CD4-positive, alpha-beta T cell (primary cell): ENCODE results near the gene ZFYVE19. TPM values are rescaled to one million over a fixed set of nuclear protein-coding genes. Genes with fewer than 3 reads are reported as not detected.
A peak's percentile ranks its signal among the peaks of the same experiment; 100 is the strongest.

Experiments used
- ATAC-seq: fragments of 200-7000 bp; cut with Tn5 transposase; one replicate; pipeline ENCODE4 v1.10.0; 2022; ENCODE audit warnings: mild to moderate bottlenecking; ENCODE audit not compliant: poor library complexity
- CTCF ChIA-PET: fragments of 350-600 bp; sonication (Branson Sonifier 250); formaldehyde crosslinking; loops from one replicate; lab custom pipeline; 2021; ENCODE audit warnings: antibody characterized with exemption, inconsistent platforms; lab: Charles Lee
- POLR2A ChIA-PET: fragments of 350-600 bp; sonication (Branson Sonifier 250); formaldehyde crosslinking; loops from one replicate; lab custom pipeline; 2021; ENCODE audit warnings: antibody characterized with exemption, inconsistent platforms; lab: Charles Lee
- DNase-seq, 14 experiments: peaks; one replicate each; pipeline ENCODE4 v3.0.0-alpha.2; 2013 to 2020; ENCODE audit warnings: mixed read lengths in 2 of 14
- H3K27ac ChIP-seq, 2 donors: one replicate each; pipeline versions ENCODE4 v1.5.1 to v1.7.0; 2013; ENCODE audit warnings: low read length in 2 of 2, low read depth in 1 of 2, mild to moderate bottlenecking in 1 of 2
- H3K27me3 ChIP-seq, 2 experiments: 1 replicate in 1 of 2; 2 replicates in 1 of 2; pipeline versions ENCODE4 v1.6.1 to v1.7.0; 2013; ENCODE audit warnings: low read length in 2 of 2, control low read depth in 1 of 2, mild to moderate bottlenecking in 1 of 2, moderate library complexity in 1 of 2; ENCODE audit not compliant: insufficient read depth in 2 of 2, control insufficient read depth in 1 of 2
- H3K36me3 ChIP-seq: one replicate; pipeline ENCODE4 v1.6.1; 2013; ENCODE audit warnings: low read length, control low read depth; ENCODE audit not compliant: insufficient read depth
- H3K4me1 ChIP-seq: one replicate; pipeline ENCODE4 v1.6.1; 2013; ENCODE audit warnings: low read length, control low read depth; ENCODE audit not compliant: insufficient read depth
- H3K4me3 ChIP-seq: one replicate; pipeline ENCODE4 v1.5.1; 2013; ENCODE audit warnings: mild to moderate bottlenecking, low read length, moderate library complexity
- H3K9me3 ChIP-seq, 2 experiments: 1 replicate in 1 of 2; 2 replicates in 1 of 2; pipeline versions ENCODE4 v1.6.1 to v1.7.0; 2013; ENCODE audit warnings: low read length in 2 of 2, mild to moderate bottlenecking in 2 of 2, control low read depth in 1 of 2, moderate library complexity in 1 of 2; ENCODE audit not compliant: control insufficient read depth in 1 of 2, insufficient read depth in 1 of 2
- H3K27ac Mint-ChIP-seq: one replicate; pipeline ENCODE4 v1.8.0; 2020; ENCODE audit warnings: mixed read lengths
- H3K27me3 Mint-ChIP-seq: one replicate; pipeline ENCODE4 v1.8.0; 2021; ENCODE audit warnings: mixed read lengths
- H3K36me3 Mint-ChIP-seq: one replicate; pipeline ENCODE4 v1.8.0; 2021; ENCODE audit warnings: low read depth, mixed read lengths
- H3K4me1 Mint-ChIP-seq: one replicate; pipeline ENCODE4 v1.8.0; 2021; ENCODE audit warnings: low read depth, mixed read lengths
- H3K4me3 Mint-ChIP-seq: one replicate; pipeline ENCODE4 v1.8.0; 2020; ENCODE audit warnings: mild to moderate bottlenecking, mixed read lengths
- H3K9me3 Mint-ChIP-seq: one replicate; pipeline ENCODE4 v1.8.0; 2020; ENCODE audit warnings: mixed read lengths
- CTCF ChIP-seq: fragments of 200-600 bp; IDR thresholded peaks from one replicate; pipeline ENCODE4 v1.8.0; 2022; ENCODE audit warnings: antibody characterized with exemption, mild to moderate bottlenecking
- intact Hi-C, 2 experiments: fragments of 100-400 bp; cut with DNase I in 1 of 2; cut with micrococcal nuclease in 1 of 2; formaldehyde crosslinking; loops; one replicate each; pipeline versions ENCODE4 v1.15.1 to v1.9.0; 2023 to 2025; cut with DNase I, micrococcal nuclease
- total RNA-seq, 174 experiments: library from RNA in 2 of 174; stranded (reverse) in 2 of 174; gene quantifications; one replicate each; pipeline ENCODE4 v1.2.3 and lab custom pipeline; 2021 to 2026

The ZFYVE19 gene
- total RNA-seq, 2 experiments from 2014 or later = 12.0 to 13.0 TPM

DNA sequence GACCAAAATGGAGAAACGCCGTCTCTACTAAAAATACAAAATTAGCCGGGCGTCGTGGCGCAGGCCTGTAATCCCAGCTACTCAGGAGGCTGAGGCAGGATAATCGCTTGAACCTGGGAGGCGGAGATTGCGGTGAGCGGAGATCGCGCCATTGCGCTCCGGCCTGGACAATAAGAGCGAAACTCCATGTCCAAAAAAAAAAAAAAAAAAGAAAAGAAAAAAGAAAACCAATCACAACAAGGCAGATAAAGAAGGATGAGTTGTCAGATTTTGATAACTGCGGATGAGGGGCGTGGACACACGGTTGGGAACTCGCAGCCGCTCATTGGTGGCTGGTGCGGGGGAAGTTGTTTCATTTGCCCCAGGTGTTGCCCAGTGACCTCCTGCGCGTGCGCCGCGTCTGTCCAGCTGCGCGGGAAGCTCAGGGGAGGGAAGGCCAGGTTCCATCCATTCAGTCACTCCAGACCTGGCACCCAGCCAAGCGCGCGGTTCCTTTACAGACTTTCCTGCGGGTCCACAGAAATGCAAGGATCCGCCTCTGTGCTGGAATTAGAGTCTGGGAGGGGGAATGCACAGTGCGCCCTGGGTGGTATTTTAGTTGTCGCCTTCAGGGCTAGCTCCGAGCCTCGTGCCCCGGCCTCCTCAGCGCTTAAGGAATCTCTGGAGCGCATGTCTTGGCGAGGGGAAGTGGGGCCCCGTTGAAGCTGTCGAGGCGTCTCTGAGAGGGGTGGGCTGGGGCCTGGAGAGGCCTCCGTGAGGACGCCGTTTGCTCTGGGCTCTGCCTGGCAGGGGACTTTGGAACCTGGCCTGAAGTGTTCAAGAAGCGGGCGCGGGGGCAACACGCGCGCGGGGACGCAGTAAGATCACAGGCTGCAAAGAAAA, 43.7 kb upstream of the ZFYVE19 start:
- H3K9me3 Mint-ChIP-seq = no peaks in the 10 kb centered on the region
- Histone ChIP-seq H3K27me3 (no peaks in the 10 kb centered on the region), H3K4me1 (peaks cover 32% of the 10 kb centered on the region), H3K27ac (peak overlapping the region; percentile 60 to 71), H3K9me3 (no peaks in the 10 kb centered on the region), H3K36me3 (peaks cover 12% of the 10 kb centered on the region), H3K4me3 (peak overlapping the region; percentile 98)
- no peak for TF ChIP-seq CTCF
- H3K27ac Mint-ChIP-seq = peak overlapping the region; percentile 90
- peaks cover 8% of the 10 kb centered on the region for H3K36me3 Mint-ChIP-seq
- ChIA-PET POLR2A (interaction anchor here (1.6 to 2.7 kb wide), 6 partner anchors 19 to 194 kb away, joined by 4 to 25 read pairs (median 6); partner anchors contain the start of genes RAD51, RPUSD2 and VPS18), CTCF (interaction anchor here (0.7 to 2.9 kb wide), 5 partner anchors 19 to 309 kb away, joined by 3 to 13 read pairs (median 5); partner anchors contain the start of gene RAD51)
- ATAC-seq (peak; percentile 4), DNase-seq (peak in 8 of 14 experiments; percentile 20 to 63 (median 46))
- H3K4me1 Mint-ChIP-seq = peaks cover 22% of the 10 kb centered on the region
- H3K4me3 Mint-ChIP-seq = peak overlapping the region; percentile 89
- H3K27me3 Mint-ChIP-seq = no peaks in the 10 kb centered on the region
- intact Hi-C loops = loop anchor here in 1 of 2 experiments (5.0 to 10.0 kb wide), 2 partner anchors 171 to 352 kb away; partner anchors contain the start of genes INO80 and KNL1

DNA sequence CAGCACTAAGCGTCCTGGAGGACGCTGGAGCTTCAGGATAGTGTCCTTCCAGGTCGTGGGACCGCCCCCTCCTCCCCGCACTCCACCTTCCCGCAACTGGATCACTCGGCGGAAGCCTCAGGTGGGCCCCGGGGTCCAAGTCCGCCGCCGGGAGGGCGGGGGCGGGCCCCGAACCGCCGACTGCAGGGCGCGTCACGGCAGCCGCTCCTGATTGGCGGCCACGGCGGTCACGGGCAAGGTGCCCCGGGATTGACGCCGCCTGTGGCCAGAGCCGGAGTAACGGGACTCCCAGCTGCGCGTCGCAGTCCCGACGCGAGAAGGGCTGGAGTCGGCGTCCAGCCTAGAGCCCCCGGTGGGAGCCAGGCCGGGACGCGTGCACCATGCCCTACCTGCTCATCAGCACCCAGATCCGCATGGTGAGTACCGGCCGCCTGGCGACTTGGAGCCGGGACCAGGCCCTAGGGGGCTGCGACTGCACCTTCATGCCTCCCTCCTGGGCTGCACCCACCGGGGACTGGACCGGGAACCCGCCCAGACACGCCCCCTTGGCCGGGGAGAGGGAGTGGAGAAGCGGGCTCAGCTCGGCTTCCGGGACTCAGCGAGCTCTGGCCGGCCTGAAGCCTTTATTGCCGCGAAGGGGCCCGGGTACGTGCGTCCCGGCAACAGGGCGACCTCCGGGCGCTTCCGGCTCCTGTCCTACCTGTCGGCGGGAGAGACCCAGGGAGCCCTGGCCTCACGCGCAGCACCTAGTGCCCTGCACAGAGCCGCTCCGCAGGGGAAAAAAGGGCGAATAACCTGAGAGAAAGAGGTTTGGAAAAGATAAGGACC, 42.9 kb upstream of the ZFYVE19 start, which contains the start of gene GCHFR:
GCHFR (plus strand) TSS at position 268 of the 828 bp plus-strand sequence; CDS start at position 381, 113 bp downstream.
- DNase-seq = peak; percentile 35 to 87 (median 63)
- peaks cover 40% of the 10 kb centered on the region for H3K4me1 ChIP-seq
- no peaks in the 10 kb centered on the region for H3K9me3 Mint-ChIP-seq
- peak within 1 kb of the TSS; percentile 60 to 71 for H3K27ac ChIP-seq
- peaks cover 12% of the 10 kb centered on the region for H3K36me3 ChIP-seq
- no peaks in the 10 kb centered on the region for H3K9me3 ChIP-seq
- H3K27me3 Mint-ChIP-seq = no peaks in the 10 kb centered on the region
- H3K27ac Mint-ChIP-seq = peak within 1 kb of the TSS; percentile 90
- CTCF ChIA-PET = interaction anchor here (0.8 to 2.9 kb wide), 6 partner anchors 17 to 69 kb away, joined by 3 to 13 read pairs (median 3); partner anchors contain the start of gene RAD51
- H3K4me3 Mint-ChIP-seq = peak within 1 kb of the TSS; percentile 89
- ATAC-seq = peak; percentile 48
- peaks cover 29% of the 10 kb centered on the region for H3K4me1 Mint-ChIP-seq
- H3K36me3 Mint-ChIP-seq = peaks cover 11% of the 10 kb centered on the region
- POLR2A ChIA-PET = interaction anchor here (0.6 to 2.7 kb wide), 8 partner anchors 16 to 195 kb away, joined by 3 to 25 read pairs (median 4); partner anchors contain the start of genes RAD51, RPUSD2 and VPS18
- H3K4me3 ChIP-seq = peak within 1 kb of the TSS; percentile 98
- TF ChIP-seq CTCF = peak; percentile 45
- intact Hi-C loops = loop anchor here in 1 of 2 experiments (5.0 to 10.0 kb wide), 2 partner anchors 172 to 351 kb away; partner anchors contain the start of genes INO80 and KNL1
- no peaks in the 10 kb centered on the region for H3K27me3 ChIP-seq
